ENCODE data around the gene MDM2. TPM values are rescaled to one million over a fixed set of nuclear protein-coding genes. Genes with fewer than 3 reads are reported as not detected.
"Not testable (repeated sequence)": the region's sequence is repeated elsewhere in the genome, so short reads cannot be mapped to it uniquely, and the experiment has no call there.

MDM2 gene
- total RNA-seq, 1 experiment from 2014 or later = 159 TPM

DNA sequence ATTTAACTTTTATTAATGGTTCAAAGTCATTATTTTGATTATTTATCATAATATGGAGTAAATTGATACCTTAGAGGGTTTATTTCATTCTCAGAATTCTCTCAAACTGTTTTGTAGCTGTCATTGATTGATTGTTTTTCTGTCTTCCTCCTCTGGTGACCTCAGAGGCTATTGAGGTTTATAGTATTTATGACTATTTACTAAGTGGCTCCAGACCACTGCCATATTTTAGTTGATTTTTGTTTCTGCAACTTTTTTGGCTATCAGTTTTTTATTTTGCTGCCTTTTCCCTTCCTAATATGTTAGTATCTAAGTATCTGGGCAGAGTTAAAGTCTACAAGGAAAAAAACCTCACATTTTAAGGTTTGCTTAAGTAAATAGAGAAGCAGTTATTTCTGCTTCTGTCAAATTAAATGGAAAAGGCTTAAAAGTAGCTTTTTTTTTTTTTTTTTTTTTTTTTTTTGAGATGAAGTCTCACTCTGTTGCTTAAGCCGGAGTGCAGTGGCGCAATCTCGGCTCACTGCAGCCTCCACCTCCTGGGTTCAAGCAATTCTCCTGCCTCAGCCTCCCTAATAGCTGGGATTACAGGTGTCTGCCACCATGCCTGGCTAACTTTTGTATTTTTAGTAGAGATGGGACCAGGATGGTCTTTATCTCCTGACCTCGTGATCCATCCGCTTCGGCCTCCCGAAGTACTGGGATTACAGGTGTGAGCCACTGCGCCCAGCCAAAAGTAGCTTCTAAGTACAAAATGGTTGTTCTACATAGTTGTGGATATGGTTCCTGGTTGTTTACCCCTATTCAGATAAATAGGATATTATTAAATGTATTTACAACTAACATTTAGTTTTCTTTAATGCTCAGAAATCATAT lies 8.2 kb downstream of the MDM2 start:
- H4K20me1 ChIP-seq (ENCODE audit: control insufficient read depth, insufficient read depth, insufficient read length) = no peaks in the 10 kb centered on the region
- Mint-ChIP-seq H3K36me3 (ENCODE audit: insufficient read depth in 1 of 3, low read depth in 3 of 3) (peaks cover 16 to 81% (median 74%) of the 10 kb centered on the region in 3 experiments; a peak in 6 of 7 replicates), H3K4me3 (no peak overlapping the region), H3K27me3 (ENCODE audit: low read depth) (no peaks in the 10 kb centered on the region), H3K27ac (peak overlapping the region in 1 of 3 experiments; percentile 79; a peak in 1 of 7 replicates), H3K4me1 (peaks cover 0 to 11% of the 10 kb centered on the region in 2 experiments; a peak in 2 of 4 replicates), H3K9me3 (no peaks in the 10 kb centered on the region)
- no peak overlapping the region for H4K8ac ChIP-seq (replicated peaks; ENCODE audit: insufficient read length, low read depth, low read length)
- H3K4me2 ChIP-seq (ENCODE audit: insufficient read depth, insufficient read length, low read length) = no peak overlapping the region
- H2BK20ac ChIP-seq (ENCODE audit: low read depth, low read length, poor library complexity, severe bottlenecking) = no peak overlapping the region
- no peak overlapping the region for H3K14ac ChIP-seq (ENCODE audit: insufficient read depth, low read length)
- DNase-seq = no peak
- no peak overlapping the region for H4K5ac ChIP-seq (ENCODE audit: insufficient read length, low read depth, low read length)
- peaks cover 2% of the 10 kb centered on the region; the same call in 1 of the 2 replicates for H3K79me2 ChIP-seq (ENCODE audit: insufficient read depth, low read length)
- no peaks in the 10 kb centered on the region for H3K27me3 ChIP-seq (ENCODE audit: insufficient read depth, low read length)
- no peak overlapping the region for H3K9ac ChIP-seq (ENCODE audit: extremely low read depth, insufficient read length, low read length)
- no peak overlapping the region for H2BK5ac ChIP-seq (ENCODE audit: insufficient read length, low read length)
- H2BK120ac ChIP-seq (ENCODE audit: low read depth, low read length, poor library complexity, severe bottlenecking) = no peak overlapping the region
- H3K23ac ChIP-seq (ENCODE audit: insufficient read length, low read depth, low read length) = no peak overlapping the region
- H2AFZ ChIP-seq (ENCODE audit: low read length) = no peak overlapping the region
- no peaks in the 10 kb centered on the region for H3K23me2 ChIP-seq (ENCODE audit: insufficient read length, low read depth, low read length, poor library complexity, severe bottlenecking)
- H3K4ac ChIP-seq (ENCODE audit: low read depth, low read length) = no peak overlapping the region
- H3K9me3 ChIP-seq (ENCODE audit: control insufficient read depth, low read depth, low read length) = no peaks in the 10 kb centered on the region
- H3T11ph ChIP-seq (ENCODE audit: low read length) = no peak overlapping the region
- no peak overlapping the region for H4K91ac ChIP-seq (ENCODE audit: insufficient read length, low read depth, low read length)
- no peak overlapping the region for H3K56ac ChIP-seq (ENCODE audit: insufficient read length, low read depth, low read length)
- no peaks in the 10 kb centered on the region for H3K79me1 ChIP-seq (ENCODE audit: insufficient read depth, low read depth, low read length, poor library complexity, severe bottlenecking)
- WGBS (ENCODE audit: extremely low coverage, insufficient read length, low lambda C conversion rate) = no CpG with 5 or more reads among the region's 8 CpGs
- no peak overlapping the region for H2BK15ac ChIP-seq (ENCODE audit: low read depth, low read length)
- no peak overlapping the region for H2AK5ac ChIP-seq (ENCODE audit: insufficient read length, low read length)
- H3K4me1 ChIP-seq (ENCODE audit: insufficient read depth, low read length) = no peaks in the 10 kb centered on the region
- H3K18ac ChIP-seq (ENCODE audit: insufficient read length, low read depth, low read length) = no peak overlapping the region
- no peak for TF ChIP-seq CTCF (conservative IDR thresholded peaks at IDR 0.05)
- no peak overlapping the region for H3K27ac ChIP-seq (ENCODE audit: insufficient read length, low read depth, low read length)
- no peak overlapping the region for H2BK12ac ChIP-seq (ENCODE audit: insufficient read length, low read depth, low read length)

DNA sequence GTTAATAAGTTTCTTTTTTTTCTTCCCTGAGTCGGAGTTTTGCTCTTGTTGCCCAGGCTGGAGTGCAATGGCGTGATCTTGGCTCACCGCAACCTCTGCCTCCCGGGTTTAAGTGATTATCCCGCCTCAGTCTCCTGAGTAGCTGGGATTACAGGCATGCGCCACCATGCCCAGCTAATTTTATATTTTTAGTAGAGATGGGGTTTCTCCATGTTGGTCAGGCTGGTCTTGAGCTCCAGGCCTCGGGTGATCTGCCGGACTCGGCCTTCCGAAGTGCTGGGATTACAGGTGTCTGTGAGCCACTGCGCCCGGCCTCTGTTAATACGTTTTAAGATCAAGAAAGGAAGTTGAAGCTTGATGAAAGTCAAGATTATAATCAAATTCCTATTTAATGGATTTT lies 11.5 kb downstream of the MDM2 start:
- H3K79me1 ChIP-seq (ENCODE audit: insufficient read depth, low read depth, low read length, poor library complexity, severe bottlenecking); DNase-seq; H2AK5ac ChIP-seq (ENCODE audit: insufficient read length, low read length); H4K91ac ChIP-seq (ENCODE audit: insufficient read length, low read depth, low read length); H3K4me1 ChIP-seq (ENCODE audit: insufficient read depth, low read length); H3K4me2 ChIP-seq (ENCODE audit: insufficient read depth, insufficient read length, low read length); H2BK5ac ChIP-seq (ENCODE audit: insufficient read length, low read length); H3K27me3 Mint-ChIP-seq (ENCODE audit: low read depth); H3K4ac ChIP-seq (ENCODE audit: low read depth, low read length); H3K79me2 ChIP-seq (ENCODE audit: insufficient read depth, low read length); H3K27me3 ChIP-seq (ENCODE audit: insufficient read depth, low read length); H2BK12ac ChIP-seq (ENCODE audit: insufficient read length, low read depth, low read length); H3K4me3 Mint-ChIP-seq; H2BK20ac ChIP-seq (ENCODE audit: low read depth, low read length, poor library complexity, severe bottlenecking); H3T11ph ChIP-seq (ENCODE audit: low read length); H3K27ac Mint-ChIP-seq; H4K8ac ChIP-seq (replicated peaks; ENCODE audit: insufficient read length, low read depth, low read length); H3K27ac ChIP-seq (ENCODE audit: insufficient read length, low read depth, low read length); H4K20me1 ChIP-seq (ENCODE audit: control insufficient read depth, insufficient read depth, insufficient read length); H3K4me1 Mint-ChIP-seq; H3K56ac ChIP-seq (ENCODE audit: insufficient read length, low read depth, low read length); H3K9me3 ChIP-seq (ENCODE audit: control insufficient read depth, low read depth, low read length); H3K18ac ChIP-seq (ENCODE audit: insufficient read length, low read depth, low read length); H4K5ac ChIP-seq (ENCODE audit: insufficient read length, low read depth, low read length); H3K9ac ChIP-seq (ENCODE audit: extremely low read depth, insufficient read length, low read length); H3K23me2 ChIP-seq (ENCODE audit: insufficient read length, low read depth, low read length, poor library complexity, severe bottlenecking); H3K23ac ChIP-seq (ENCODE audit: insufficient read length, low read depth, low read length); H2BK120ac ChIP-seq (ENCODE audit: low read depth, low read length, poor library complexity, severe bottlenecking); H2BK15ac ChIP-seq (ENCODE audit: low read depth, low read length); H3K14ac ChIP-seq (ENCODE audit: insufficient read depth, low read length); H2AFZ ChIP-seq (ENCODE audit: low read length); H3K9me3 Mint-ChIP-seq: not testable (repeated sequence)
- H3K36me3 Mint-ChIP-seq (ENCODE audit: insufficient read depth in 1 of 3, low read depth in 3 of 3) = peaks cover 18 to 82% (median 71%) of the 10 kb centered on the region in 3 experiments; a peak in 6 of 7 replicates
- WGBS (ENCODE audit: extremely low coverage, insufficient read length, low lambda C conversion rate) = no CpG with 5 or more reads among the region's 13 CpGs
